Nephron (organoid): ENCODE measurements around the gene CALML3.

ENCODE experiments used
- H3K27ac Mint-ChIP-seq, 3 experiments: 2 replicates each; pipeline ENCODE4 v1.8.0; 2020; ENCODE audit warnings: mixed read lengths in 3 of 3, mild to moderate bottlenecking in 2 of 3, moderate library complexity in 1 of 3
- H3K27me3 Mint-ChIP-seq: 2 replicates; pipeline ENCODE4 v1.8.0; 2021; ENCODE audit warnings: low read depth, mild to moderate bottlenecking, moderate library complexity, mixed read lengths
- H3K36me3 Mint-ChIP-seq: 2 replicates; pipeline ENCODE4 v1.8.0; 2020; ENCODE audit warnings: low read depth, mixed read lengths
- H3K4me1 Mint-ChIP-seq: 2 replicates; pipeline ENCODE4 v1.8.0; 2020; ENCODE audit warnings: mixed read lengths
- H3K4me3 Mint-ChIP-seq, 3 experiments: 2 replicates each; pipeline ENCODE4 v1.8.0; 2020; ENCODE audit warnings: mild to moderate bottlenecking in 3 of 3, mixed read lengths in 3 of 3, moderate library complexity in 2 of 3
- H3K9me3 Mint-ChIP-seq: 2 replicates; pipeline ENCODE4 v1.8.0; 2020; ENCODE audit warnings: mixed read lengths
- TF ChIP-seq, protein P1 (sequence below), 3 experiments: fragments of 200-600 bp; sonication (generic); IDR thresholded peaks; one replicate each; pipeline ENCODE4 v1.5.0; 2021; ENCODE audit warnings: antibody characterized with exemption in 3 of 3; ENCODE audit not compliant: unreplicated experiment in 3 of 3

The CALML3 gene

DNA sequence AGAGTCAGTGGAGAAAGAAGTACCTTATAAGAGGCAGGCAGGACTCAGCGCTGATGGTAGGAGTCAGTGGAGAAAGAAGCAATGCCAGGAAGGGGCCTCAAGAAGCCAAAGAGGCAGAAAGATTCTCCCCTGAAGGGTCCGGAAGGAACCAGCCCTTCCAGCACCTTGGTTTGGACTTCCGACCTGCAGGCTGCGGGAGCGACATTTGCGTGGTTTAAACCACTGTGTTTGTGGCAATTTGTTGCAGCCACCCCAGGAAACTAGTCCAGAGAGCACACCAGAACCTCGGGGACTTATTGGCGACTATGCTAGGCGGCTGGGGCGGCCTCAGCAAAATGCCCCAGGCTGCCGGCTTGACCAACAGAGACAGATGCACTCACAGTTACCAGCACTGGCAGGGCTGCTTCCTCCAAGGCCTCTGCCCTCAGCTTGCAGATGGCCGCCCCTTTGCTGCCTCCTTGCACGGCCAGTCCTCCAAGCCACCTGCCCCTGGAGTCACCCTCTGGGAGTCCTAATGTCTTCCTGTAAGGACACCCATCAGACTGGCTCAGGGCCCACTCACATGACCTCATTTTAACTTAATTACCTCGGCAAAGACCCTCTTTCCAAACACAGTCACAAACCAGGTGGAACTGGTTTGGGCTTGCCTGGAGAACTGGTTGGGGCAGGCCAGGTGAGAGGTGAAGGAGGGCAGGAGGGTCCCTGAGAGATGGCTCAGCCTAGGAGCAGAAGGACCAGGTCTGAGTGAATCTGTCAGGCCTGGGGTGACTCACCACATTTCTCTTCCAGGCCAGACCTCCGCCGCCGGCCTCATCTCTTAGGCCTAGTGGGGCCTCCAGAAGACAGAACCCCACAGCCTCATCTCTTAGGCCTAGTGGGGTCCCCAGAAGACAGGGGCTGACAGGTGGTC, 26.1 kb downstream of the CALML3 start:
- peaks cover 29% of the 10 kb centered on the region for H3K4me1 Mint-ChIP-seq
- TF ChIP-seq, protein P1, sequence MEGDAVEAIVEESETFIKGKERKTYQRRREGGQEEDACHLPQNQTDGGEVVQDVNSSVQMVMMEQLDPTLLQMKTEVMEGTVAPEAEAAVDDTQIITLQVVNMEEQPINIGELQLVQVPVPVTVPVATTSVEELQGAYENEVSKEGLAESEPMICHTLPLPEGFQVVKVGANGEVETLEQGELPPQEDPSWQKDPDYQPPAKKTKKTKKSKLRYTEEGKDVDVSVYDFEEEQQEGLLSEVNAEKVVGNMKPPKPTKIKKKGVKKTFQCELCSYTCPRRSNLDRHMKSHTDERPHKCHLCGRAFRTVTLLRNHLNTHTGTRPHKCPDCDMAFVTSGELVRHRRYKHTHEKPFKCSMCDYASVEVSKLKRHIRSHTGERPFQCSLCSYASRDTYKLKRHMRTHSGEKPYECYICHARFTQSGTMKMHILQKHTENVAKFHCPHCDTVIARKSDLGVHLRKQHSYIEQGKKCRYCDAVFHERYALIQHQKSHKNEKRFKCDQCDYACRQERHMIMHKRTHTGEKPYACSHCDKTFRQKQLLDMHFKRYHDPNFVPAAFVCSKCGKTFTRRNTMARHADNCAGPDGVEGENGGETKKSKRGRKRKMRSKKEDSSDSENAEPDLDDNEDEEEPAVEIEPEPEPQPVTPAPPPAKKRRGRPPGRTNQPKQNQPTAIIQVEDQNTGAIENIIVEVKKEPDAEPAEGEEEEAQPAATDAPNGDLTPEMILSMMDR (IDR thresholded peaks at IDR 0.05; ENCODE audit: unreplicated experiment in 3 of 3): no peak
- H3K27ac Mint-ChIP-seq: peak overlapping the region; percentile 36 to 75 (median 53)
- H3K9me3 Mint-ChIP-seq: peaks cover 1% of the 10 kb centered on the region
- no peaks in the 10 kb centered on the region for H3K36me3 Mint-ChIP-seq
- H3K27me3 Mint-ChIP-seq: no peaks in the 10 kb centered on the region
- H3K4me3 Mint-ChIP-seq: no peak overlapping the region

DNA sequence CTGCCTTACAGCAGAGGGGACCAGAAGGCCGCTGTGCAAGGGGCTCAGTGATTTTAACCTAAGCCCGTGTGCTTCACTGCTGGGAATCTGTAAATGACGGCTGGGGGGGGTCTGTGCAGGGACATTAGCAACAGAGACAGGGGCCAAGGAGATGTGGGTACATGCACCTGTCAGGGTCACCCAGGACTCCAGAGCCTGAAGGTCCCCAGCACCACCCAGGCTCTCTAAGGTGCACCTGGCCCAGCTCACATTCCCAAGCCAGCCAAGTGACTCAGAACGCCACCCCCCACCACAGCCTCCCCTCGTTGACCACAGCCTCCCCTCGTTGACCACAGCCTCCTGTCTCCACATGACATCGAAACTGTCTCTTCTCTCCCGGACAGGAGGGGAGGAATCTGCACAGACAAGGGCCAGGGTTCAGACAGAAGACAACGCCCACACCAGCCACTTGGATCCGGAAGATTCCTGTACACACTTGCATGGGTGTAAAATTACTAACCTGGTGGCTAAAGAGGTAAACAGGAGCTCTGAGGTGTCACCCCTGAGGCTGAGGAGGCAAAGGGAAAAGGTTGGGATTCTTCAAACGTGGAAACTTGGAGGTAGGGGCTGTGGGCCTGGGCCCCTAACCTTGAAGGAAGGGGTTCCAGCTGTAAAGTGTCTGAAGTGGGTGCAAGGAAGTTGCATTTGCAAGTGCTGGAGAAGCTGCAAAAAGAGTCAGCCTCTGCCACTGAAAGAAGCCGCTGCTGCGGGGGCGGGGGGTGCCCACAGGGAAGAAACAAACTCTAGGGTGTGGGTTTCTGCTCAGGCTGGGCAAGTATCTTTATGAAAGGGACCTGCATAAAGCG, 27.0 kb downstream of the CALML3 start:
- no peaks in the 10 kb centered on the region for H3K36me3 Mint-ChIP-seq
- TF ChIP-seq, protein P1 (IDR thresholded peaks at IDR 0.05; ENCODE audit: unreplicated experiment in 3 of 3): no peak
- H3K27me3 Mint-ChIP-seq: no peaks in the 10 kb centered on the region
- peaks cover 28% of the 10 kb centered on the region for H3K4me1 Mint-ChIP-seq
- H3K9me3 Mint-ChIP-seq: no peaks in the 10 kb centered on the region
- peak overlapping the region in 2 of 3 experiments; percentile 56 to 58 for H3K27ac Mint-ChIP-seq
- no peak overlapping the region for H3K4me3 Mint-ChIP-seq

DNA sequence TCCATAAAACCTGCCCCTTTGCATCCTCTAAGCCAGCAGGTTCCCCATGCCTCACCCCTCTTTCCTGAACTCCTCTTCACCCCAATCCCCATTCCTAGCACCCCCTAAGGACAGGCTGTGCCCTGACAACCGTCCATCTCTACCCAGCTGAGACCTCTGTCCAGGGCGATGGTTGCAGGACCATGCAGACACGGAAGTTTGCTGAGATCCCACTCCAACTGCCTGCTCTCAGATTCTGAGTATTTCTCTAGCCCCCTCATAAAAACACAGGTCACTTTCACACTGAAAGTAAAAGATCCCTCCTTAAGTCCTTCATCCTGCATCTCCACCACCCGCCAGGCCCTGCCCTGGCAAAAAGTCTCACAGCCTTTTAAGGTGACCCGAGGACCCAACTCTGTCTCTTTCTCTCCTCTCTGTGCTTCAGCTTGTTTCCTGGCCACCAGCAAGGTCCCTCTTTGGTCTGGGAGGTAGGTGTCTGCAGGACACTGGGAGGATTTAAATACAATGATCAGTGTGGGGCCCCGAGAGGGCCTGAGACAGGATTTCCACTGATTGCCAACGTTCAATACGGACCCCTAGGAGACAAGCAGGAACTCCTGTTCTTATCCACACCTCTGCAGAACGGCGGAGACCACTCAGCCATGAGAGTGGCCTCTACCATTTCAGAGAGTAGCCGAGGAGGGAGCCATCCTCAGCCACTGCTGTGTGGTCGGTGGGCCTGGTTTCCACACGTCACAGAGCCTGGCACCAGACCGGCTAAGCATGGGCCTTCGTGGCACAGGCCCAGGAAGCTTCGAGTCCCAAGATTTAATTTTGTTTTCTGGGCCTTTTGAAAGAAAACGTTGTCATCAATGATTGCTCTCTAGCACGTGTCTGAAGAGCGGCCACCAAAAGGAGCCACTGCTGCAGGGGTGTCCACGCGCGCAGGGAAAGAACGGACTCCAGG, 27.9 kb downstream of the CALML3 start:
- H3K4me3 Mint-ChIP-seq: no peak overlapping the region
- H3K27me3 Mint-ChIP-seq: no peaks in the 10 kb centered on the region

DNA sequence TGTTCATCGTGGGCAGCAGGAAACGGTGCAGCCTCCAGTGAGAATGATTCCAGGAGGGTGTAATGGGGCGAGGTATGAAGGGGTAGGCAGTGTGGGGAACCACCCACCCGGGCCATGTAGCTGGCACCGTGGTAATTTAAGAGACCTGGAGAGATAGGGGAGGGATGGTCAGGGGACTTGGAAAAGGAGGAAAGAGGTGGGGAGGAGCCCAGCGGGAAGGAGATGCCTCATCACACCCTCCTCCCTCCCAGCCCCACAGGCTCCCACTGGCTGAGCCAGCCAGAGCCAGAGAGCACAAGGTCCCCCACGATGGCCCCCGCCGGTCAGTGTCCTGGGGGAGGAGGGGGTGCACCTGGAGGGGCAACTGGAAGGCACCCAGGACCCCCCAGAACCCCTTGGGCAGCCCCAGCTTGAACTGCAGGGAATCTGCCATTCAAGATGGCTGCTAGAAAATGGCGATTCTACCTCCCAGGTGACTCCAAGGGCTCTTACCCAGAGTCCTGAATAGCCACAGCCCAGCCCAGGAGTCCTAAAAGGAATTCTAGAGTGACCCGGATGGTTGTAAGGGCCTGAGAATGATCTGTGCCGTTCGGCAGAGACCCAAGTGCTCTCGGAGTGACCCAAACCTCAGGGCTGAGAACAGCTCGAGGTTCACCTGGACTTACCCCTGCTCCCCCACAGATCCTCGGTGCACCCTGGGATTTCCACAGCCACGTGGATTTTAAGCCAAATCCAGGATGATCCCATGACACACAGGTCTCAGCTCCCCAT, 28.8 kb downstream of the CALML3 start:
- Mint-ChIP-seq H3K4me3 (no peak overlapping the region), H3K4me1 (peaks cover 28% of the 10 kb centered on the region), H3K9me3 (no peaks in the 10 kb centered on the region), H3K27me3 (no peaks in the 10 kb centered on the region), H3K27ac (peak overlapping the region; percentile 8 to 66 (median 56)), H3K36me3 (no peaks in the 10 kb centered on the region)
- TF ChIP-seq, protein P1 (IDR thresholded peaks at IDR 0.05; ENCODE audit: unreplicated experiment in 3 of 3): no peak

More for the DNA sequence above, 27.9 kb downstream of the CALML3 start:
- Mint-ChIP-seq H3K9me3 (no peaks in the 10 kb centered on the region), H3K36me3 (no peaks in the 10 kb centered on the region), H3K4me1 (peaks cover 28% of the 10 kb centered on the region), H3K27ac (peak overlapping the region in 2 of 3 experiments; percentile 56 to 66)
- TF ChIP-seq, protein P1 (IDR thresholded peaks at IDR 0.05; ENCODE audit: unreplicated experiment in 3 of 3): no peak

DNA sequence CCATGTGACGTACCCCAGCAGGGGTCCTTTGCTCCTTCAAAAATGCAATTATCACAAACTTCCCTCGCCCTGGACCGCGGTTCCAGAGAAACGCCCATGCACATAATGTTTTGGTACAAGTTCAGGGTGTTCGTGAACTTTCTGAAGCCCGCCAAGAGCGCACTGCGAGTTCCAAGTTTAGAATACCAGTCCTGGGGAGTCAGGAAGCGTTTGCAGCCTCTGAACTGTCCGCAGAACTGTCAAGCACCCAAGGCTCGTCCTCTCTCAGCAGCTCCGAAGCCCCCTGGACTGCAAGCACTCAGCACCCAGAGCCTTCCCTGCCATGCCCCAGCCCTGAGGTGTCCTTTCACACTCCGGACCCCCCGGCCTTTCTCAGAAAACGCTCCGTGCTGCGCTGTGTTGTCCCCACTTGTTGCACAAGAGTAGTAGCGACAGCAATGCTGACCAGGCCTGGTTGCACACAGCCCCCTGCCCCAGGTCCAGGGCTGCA, 30.3 kb downstream of the CALML3 start:
- TF ChIP-seq, protein P1 (IDR thresholded peaks at IDR 0.05; ENCODE audit: unreplicated experiment in 3 of 3): no peak
- no peak overlapping the region for H3K4me3 Mint-ChIP-seq
- H3K9me3 Mint-ChIP-seq: no peaks in the 10 kb centered on the region
- no peaks in the 10 kb centered on the region for H3K27me3 Mint-ChIP-seq
- peak overlapping the region; percentile 71 to 83 (median 78) for H3K27ac Mint-ChIP-seq
- H3K4me1 Mint-ChIP-seq: peaks cover 37% of the 10 kb centered on the region
- H3K36me3 Mint-ChIP-seq: no peaks in the 10 kb centered on the region
